GM13977 (cell line): ENCODE data around the gene RTN1.

ENCODE experiments used
- DNase-seq: peaks from one replicate; pipeline ENCODE4 v3.0.0; 2012; ENCODE audit warnings: low spot score
- CTCF ChIP-seq: IDR thresholded peaks from 2 replicates; pipeline ENCODE4 v1.5.1; 2012; ENCODE audit warnings: mild to moderate bottlenecking, control low read depth; ENCODE audit not compliant: insufficient read depth; ENCODE audit errors: extremely low read depth, missing control alignments
- in situ Hi-C: fragments of 300-500 bp; cut with MboI; formaldehyde crosslinking; loops from one replicate; pipeline ENCODE4 v1.12.0; 2022; ENCODE audit warnings: low sequenced_read_pairs, low pct_unique_long_range_greater_than_20kb, mixed read lengths, inconsistent platforms; ENCODE audit not compliant: unreplicated experiment

RTN1 gene, protein sequence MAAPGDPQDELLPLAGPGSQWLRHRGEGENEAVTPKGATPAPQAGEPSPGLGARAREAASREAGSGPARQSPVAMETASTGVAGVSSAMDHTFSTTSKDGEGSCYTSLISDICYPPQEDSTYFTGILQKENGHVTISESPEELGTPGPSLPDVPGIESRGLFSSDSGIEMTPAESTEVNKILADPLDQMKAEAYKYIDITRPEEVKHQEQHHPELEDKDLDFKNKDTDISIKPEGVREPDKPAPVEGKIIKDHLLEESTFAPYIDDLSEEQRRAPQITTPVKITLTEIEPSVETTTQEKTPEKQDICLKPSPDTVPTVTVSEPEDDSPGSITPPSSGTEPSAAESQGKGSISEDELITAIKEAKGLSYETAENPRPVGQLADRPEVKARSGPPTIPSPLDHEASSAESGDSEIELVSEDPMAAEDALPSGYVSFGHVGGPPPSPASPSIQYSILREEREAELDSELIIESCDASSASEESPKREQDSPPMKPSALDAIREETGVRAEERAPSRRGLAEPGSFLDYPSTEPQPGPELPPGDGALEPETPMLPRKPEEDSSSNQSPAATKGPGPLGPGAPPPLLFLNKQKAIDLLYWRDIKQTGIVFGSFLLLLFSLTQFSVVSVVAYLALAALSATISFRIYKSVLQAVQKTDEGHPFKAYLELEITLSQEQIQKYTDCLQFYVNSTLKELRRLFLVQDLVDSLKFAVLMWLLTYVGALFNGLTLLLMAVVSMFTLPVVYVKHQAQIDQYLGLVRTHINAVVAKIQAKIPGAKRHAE

GRCh38 chr14:59870277-59871165, at the start of gene RTN1:
TSS of gene RTN1 (minus strand) at chr14:59870776. CDS start at chr14:59870630, 146 bp downstream.
- DNase-seq, result peak; percentile 52
- no peak for TF ChIP-seq CTCF
- in situ Hi-C loops, result no loop called here

DNA sequence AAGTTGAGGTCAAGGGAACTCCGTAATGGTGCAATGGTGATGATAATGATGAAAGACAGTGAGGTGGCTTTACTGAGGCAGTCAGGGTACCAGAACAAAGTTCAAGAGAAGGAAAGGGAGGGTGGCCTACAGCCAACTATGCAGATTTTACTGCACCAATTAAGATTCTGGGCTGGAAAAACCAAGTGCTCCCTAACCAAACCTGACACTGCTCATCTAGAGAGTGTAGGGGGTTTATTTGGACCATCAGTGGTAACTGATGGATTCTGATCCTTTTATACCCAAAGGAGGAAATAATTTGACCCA, 49.8 kb upstream of the RTN1 start:
- TF ChIP-seq CTCF, result no peak

DNA sequence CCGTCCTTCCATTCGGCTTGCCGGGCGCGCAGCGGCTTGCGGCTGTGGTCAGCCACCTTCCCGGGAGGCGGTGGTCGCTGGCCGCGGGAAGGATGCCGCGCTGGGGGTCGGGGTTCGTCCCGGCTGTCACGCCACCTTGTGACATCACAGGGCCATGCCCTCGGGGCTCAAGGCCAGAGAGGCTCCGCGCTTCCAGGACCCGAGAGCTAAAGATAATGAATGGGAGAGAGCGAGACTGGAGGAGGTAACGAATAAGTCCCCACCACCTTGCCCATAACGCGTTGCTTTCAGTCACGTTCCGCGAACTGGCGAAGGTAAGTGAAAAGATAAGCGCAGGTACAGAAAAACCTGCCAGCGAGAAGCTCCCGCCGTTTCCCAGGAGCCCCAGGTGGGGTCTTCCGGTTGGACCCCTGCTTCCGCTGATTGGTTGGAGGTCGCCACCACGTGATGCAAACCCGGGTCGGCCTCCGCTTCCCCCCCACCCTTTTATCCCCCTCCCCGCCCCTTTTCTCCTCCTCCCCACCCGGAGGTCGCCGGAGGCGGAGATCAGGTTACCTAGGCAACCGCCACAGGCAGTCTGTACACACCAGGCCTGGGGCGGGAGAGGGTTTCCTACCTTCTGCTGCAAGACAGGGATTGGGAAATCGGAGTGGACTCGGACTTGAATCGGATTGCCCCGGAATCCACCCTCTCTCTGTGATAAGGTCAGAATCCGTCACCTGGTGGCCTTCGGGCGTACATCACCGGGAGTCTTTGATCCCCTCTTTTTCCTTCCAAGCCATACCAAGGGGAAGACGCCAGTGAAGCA, 49.2 kb upstream of the RTN1 start, which contains the start of gene LRRC9:
Gene LRRC9 (plus strand): TSS at position 575 of the 808 bp plus-strand sequence.
- in situ Hi-C loops, result no loop called here
- peak; percentile 11 for TF ChIP-seq CTCF
- no peak for DNase-seq

More for the DNA sequence above, 49.8 kb upstream of the RTN1 start:
- no peak for DNase-seq
- in situ Hi-C loops, result no loop called here

DNA sequence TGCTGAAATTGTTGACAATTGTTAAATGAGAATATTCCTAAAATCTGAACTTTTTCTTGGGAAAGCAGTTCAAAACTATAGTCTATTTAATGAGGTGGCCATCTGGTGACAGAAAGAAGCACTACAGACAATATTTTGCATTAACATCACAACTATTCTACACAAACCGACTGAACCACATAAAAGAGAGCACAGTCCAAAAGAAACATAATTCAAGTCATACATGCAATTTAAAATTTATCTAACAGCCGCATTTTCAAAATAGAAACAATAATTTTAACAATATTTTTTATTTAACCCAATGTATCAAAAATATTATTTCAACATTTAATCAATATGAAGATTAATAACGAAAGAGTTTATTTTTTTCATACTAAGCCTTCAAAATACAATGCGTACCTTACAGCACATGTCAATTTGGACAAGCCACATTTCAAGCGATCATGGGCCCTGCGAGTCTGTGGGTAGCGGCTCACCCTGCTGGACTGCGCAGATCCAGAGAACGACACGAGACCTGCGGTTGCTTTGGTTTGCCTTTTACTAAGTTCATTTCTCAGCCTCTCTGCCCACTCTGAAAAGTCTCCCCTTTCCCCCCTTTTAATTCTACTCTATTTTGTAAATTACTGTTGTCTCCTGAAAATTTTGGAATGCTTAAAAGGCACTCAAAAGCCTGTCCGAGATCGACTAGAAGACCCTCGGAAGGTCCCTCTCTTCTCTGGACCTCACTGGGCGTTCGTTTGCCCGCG, 48.4 kb upstream of the RTN1 start:
- DNase-seq, result peak; percentile 58
- in situ Hi-C loops, result no loop called here
- peak; percentile 42 for TF ChIP-seq CTCF

- DNase-seq, result no peak
- TF ChIP-seq CTCF, result no peak
- in situ Hi-C loops, result no loop called here
These were observed 42.6 kb upstream of the RTN1 start for GRCh38 chr14:59913187-59913586.
